IPS DF 6.9 (cell line): ENCODE measurements around the gene NETO1.

Experiments used
- DNase-seq: peaks from one replicate; pipeline ENCODE4 v3.0.0-alpha.2; 2013; ENCODE audit warnings: low read depth, low spot score
- H3K27ac ChIP-seq: one replicate; pipeline ENCODE4 v1.5.1; 2013; ENCODE audit warnings: low read length, control low read depth
- H3K27me3 ChIP-seq: 2 replicates; pipeline ENCODE4 v1.6.1; 2013; ENCODE audit warnings: mild to moderate bottlenecking, low read length; ENCODE audit not compliant: control insufficient read depth, insufficient read depth
- H3K36me3 ChIP-seq: 2 replicates; pipeline ENCODE4 v1.6.1; 2013; ENCODE audit warnings: low read length; ENCODE audit not compliant: control insufficient read depth, insufficient read depth
- H3K4me1 ChIP-seq: 2 replicates; pipeline ENCODE4 v1.6.1; 2013; ENCODE audit warnings: low read length; ENCODE audit not compliant: control insufficient read depth, insufficient read depth
- H3K4me3 ChIP-seq: 2 replicates; pipeline ENCODE4 v1.5.1; 2013; ENCODE audit warnings: mild to moderate bottlenecking, low read length
- H3K9me3 ChIP-seq: 2 replicates; pipeline ENCODE4 v1.6.1; 2013; ENCODE audit warnings: low read length, inconsistent platforms; ENCODE audit not compliant: control insufficient read depth, insufficient read depth
- WGBS: extraction: QIAGEN DNeasy Blood & Tissue Kit; methylation state at CpG from one replicate; pipeline ENCODE4 v1.1.7; 2013; ENCODE audit warnings: mixed read lengths, missing lambda C conversion rate; ENCODE audit not compliant: insufficient read length, insufficient coverage; 5-methylcytosine and 5-hydroxymethylcytosine counted together

Gene NETO1

DNA sequence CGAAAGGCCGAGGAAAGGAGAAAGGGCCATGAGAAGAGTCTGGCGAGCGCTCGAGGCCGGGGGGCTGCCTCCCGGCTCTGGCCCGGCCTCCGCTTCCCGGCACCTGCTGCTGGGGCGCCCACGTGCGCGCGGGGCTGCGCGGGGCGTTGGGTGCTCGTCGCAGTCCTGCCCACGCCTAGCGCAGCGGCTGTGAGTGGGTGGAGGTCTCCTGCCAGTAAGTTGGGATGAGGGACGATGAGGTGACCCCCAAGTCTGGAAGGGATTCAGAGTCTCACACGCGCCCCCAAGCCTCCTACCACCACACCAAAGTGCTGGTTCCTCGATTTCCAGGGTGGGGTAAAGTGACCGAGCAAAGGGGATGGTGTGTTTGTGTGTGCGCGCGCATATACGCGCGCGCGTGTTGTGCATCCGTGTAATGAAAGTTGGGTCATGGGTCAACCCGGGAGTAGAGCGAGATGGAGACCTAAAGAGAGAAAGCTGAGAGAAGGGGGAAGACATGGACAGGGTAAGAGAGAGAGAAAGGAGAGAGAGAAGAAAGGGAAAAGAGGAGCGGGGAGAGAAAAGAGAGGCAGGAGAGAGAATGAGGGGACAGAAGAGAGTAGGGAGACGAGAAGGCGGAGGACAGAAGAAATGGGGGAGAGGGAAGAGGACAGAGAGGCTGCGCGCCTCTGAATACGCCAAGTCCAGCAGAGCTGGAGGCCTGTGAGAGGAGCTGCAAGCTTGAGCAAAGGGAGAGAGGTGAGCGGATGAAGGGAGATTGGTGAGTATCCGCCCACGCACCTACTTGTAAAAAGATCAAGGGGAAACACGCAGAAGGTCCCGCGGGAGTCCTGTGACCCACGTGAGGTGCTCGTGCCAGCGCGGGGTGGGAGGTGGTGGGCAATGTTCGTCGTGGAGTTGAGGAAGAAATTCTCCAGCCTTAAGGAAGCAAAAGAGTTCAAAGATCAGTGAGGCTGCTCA lies 1.7 kb upstream of the NETO1 start:
- Histone ChIP-seq H3K4me3 (peak overlapping the region; percentile 78; the same call in 1 of the 2 replicates), H3K36me3 (no peaks in the 10 kb centered on the region), H3K27me3 (peaks cover 8% of the 10 kb centered on the region; the same call in 1 of the 2 replicates)

GRCh38 chr18:72868585-72869225 lies 918 bp upstream of the NETO1 start:
- DNase-seq = no peak
- no CpG with 5 or more reads among the region's 62 CpGs for WGBS
- Histone ChIP-seq H3K4me1 (peaks cover 2% of the 10 kb centered on the region; the same call in 1 of the 2 replicates), H3K9me3 (no peaks in the 10 kb centered on the region), H3K27me3 (peaks cover 8% of the 10 kb centered on the region; the same call in 1 of the 2 replicates), H3K27ac (no peak overlapping the region), H3K36me3 (no peaks in the 10 kb centered on the region), H3K4me3 (peak overlapping the region; percentile 78; the same call in 1 of the 2 replicates)

More for the DNA sequence above, 1.7 kb upstream of the NETO1 start:
- no peak for DNase-seq
- WGBS = no CpG with 5 or more reads among the region's 57 CpGs
- Histone ChIP-seq H3K27ac (no peak overlapping the region), H3K9me3 (no peaks in the 10 kb centered on the region), H3K4me1 (peaks cover 2% of the 10 kb centered on the region; the same call in 1 of the 2 replicates)

DNA sequence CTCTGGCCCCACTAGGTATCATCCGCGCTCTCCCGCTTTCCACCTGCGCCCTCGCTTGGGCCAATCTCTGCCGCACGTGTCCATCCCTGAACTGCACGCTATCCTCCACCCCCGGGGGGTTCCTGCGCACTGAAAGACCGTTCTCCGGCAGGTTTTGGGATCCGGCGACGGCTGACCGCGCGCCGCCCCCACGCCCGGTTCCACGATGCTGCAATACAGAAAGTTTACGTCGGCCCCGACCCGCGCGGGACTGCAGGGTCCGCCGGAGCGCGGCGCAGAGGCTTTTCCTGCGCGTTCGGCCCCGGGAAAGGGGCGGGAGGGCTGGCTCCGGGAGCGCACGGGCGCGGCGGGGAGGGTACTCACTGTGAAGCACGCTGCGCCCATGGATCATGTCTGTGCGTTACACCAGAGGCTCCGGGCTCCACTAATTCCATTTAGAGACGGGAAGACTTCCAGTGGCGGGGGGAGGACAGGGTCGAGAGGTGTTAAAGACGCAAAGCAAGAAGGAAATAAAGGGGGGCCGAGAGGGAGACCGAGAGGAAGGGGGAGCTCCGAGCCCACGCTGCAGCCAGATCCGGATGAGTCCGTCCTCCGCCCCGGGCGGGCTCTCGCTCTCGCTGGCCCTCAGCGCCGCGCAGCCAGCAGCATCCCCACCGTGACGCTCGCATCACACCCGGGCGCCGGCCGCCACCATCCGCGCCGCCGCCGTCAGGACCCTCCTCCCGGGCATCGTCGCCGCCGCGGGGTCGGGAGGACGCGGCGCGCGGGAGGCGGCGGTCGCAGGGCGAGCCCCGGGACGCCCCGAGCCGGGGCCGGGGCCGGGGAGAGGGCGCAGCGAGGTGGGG lies 664 bp downstream of the NETO1 start:
- DNase-seq = no peak
- H3K4me3 ChIP-seq = peak overlapping the region; percentile 78

DNA sequence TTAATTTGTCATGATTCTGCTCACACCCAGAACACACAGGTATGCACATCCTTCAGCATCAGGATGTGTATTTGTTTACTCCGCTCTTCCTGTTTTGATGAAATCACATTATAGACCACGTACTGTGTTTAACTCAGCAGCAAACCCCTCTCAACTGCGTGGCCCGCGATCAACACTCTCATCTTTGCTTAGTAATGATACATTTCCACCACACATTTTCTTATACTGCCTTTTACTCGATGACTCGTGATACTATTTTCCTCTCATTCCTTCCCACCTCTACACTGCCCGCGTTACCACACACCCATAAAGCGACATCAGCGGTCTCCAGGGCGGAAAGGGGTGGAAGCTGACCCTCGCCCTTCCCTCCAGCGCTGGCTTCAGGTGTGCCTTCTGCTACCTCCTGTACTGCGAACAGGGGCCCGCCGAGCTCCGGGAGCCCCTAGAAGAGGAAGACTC lies 1.3 kb downstream of the NETO1 start:
- Histone ChIP-seq H3K27me3 (peaks cover 8% of the 10 kb centered on the region; the same call in 1 of the 2 replicates), H3K4me1 (peaks cover 2% of the 10 kb centered on the region; the same call in 1 of the 2 replicates), H3K36me3 (no peaks in the 10 kb centered on the region; the same call in 1 of the 2 replicates), H3K4me3 (peak overlapping the region; percentile 78; the same call in 1 of the 2 replicates), H3K9me3 (no peaks in the 10 kb centered on the region), H3K27ac (no peak overlapping the region)
- WGBS = no CpG with 5 or more reads among the region's 18 CpGs
- DNase-seq = no peak

More for the DNA sequence above, 664 bp downstream of the NETO1 start:
- whole genome bisulfite sequencing = no CpG with 5 or more reads among the region's 102 CpGs
- Histone ChIP-seq H3K27me3 (peaks cover 8% of the 10 kb centered on the region; the same call in 1 of the 2 replicates), H3K36me3 (no peaks in the 10 kb centered on the region; the same call in 1 of the 2 replicates), H3K4me1 (peaks cover 2% of the 10 kb centered on the region; the same call in 1 of the 2 replicates), H3K27ac (no peak overlapping the region), H3K9me3 (no peaks in the 10 kb centered on the region)

DNA sequence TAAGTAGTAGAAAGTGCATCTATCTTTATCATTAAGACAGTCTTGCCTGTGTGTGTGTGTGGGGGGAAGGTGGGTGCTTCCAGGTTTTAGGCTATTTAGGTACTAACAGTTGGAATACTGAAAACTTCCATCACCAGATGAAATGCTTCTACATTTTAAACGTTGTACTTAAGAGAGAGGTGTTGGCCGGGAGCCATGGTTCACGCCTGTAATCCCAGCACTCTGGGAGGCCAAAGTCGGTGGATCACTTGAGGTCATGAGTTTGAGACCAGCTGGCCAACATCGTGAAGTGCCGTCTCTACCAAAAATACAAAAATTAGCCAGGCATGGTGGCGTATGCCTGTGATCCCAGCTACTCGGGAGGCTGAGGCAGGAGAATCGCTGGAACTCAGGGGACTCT lies 4.0 kb downstream of the NETO1 start:
- Histone ChIP-seq H3K27me3 (peaks cover 4% of the 10 kb centered on the region; the same call in 1 of the 2 replicates), H3K27ac (no peak overlapping the region), H3K4me3 (no peak overlapping the region), H3K9me3 (no peaks in the 10 kb centered on the region), H3K4me1 (peaks cover 2% of the 10 kb centered on the region; the same call in 1 of the 2 replicates), H3K36me3 (no peaks in the 10 kb centered on the region; the same call in 1 of the 2 replicates)
- whole genome bisulfite sequencing = no CpG with 5 or more reads among the region's 9 CpGs
- no peak for DNase-seq

DNA sequence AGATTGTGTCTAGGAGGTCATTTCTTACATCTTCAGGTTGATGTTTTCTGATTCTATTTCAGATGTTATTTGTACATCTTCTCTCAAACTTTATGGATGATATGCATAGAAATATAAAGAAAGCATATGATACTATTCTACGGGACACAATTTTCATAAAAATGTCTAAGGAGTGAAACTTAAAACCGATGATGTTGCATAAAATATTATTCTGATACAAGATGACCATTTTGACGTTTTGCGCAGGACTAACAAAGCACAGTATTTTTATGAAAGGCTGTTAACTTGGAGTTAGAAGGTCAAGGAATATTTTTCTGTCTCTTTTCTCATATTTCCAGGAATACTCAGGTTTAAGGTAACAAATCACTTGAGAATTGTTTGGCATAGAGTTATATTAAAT lies 8.7 kb downstream of the NETO1 start:
- H3K4me3 ChIP-seq = no peak overlapping the region
- no peaks in the 10 kb centered on the region for H3K9me3 ChIP-seq
- no peaks in the 10 kb centered on the region for H3K4me1 ChIP-seq
- no peaks in the 10 kb centered on the region for H3K27me3 ChIP-seq
- H3K36me3 ChIP-seq = no peaks in the 10 kb centered on the region; the same call in 1 of the 2 replicates
- H3K27ac ChIP-seq = no peak overlapping the region
- no CpG with 5 or more reads among the region's 4 CpGs for WGBS
- no peak for DNase-seq

- no peak overlapping the region for H3K27ac ChIP-seq
- no peaks in the 10 kb centered on the region for H3K36me3 ChIP-seq
- H3K9me3 ChIP-seq = no peaks in the 10 kb centered on the region
- WGBS = no CpG with 5 or more reads among the region's 3 CpGs
- no peak overlapping the region for H3K4me3 ChIP-seq
- H3K27me3 ChIP-seq = no peaks in the 10 kb centered on the region
- DNase-seq = no peak
- peaks cover 1% of the 10 kb centered on the region for H3K4me1 ChIP-seq
Observed at GRCh38 chr18:72849671-72850070, 18.1 kb downstream of the NETO1 start.

- Histone ChIP-seq H3K4me1 (peaks cover 1% of the 10 kb centered on the region), H3K9me3 (no peaks in the 10 kb centered on the region), H3K36me3 (no peaks in the 10 kb centered on the region), H3K27ac (no peak overlapping the region), H3K27me3 (no peaks in the 10 kb centered on the region), H3K4me3 (no peak overlapping the region)
- DNase-seq = no peak
- no CpG with 5 or more reads among the region's 1 CpG for WGBS
Observed at GRCh38 chr18:72848503-72849237, 19.1 kb downstream of the NETO1 start.

- Histone ChIP-seq H3K27ac (no peak overlapping the region), H3K4me1 (peaks cover 1% of the 10 kb centered on the region), H3K36me3 (no peaks in the 10 kb centered on the region), H3K4me3 (no peak overlapping the region), H3K9me3 (no peaks in the 10 kb centered on the region), H3K27me3 (no peaks in the 10 kb centered on the region)
- no peak for DNase-seq
- no CpG with 5 or more reads among the region's 1 CpG for WGBS
Observed at GRCh38 chr18:72847771-72848170, 20.0 kb downstream of the NETO1 start.
